Dedifferentiated amniotic fluid mesenchymal stem cell (primary cell): ENCODE results near the gene RXFP1.

Experiments used
- DNase-seq: peaks from one replicate; pipeline ENCODE4 v3.0.0-alpha.2; 2016; ENCODE audit errors: extremely low spot score

Gene RXFP1

DNA sequence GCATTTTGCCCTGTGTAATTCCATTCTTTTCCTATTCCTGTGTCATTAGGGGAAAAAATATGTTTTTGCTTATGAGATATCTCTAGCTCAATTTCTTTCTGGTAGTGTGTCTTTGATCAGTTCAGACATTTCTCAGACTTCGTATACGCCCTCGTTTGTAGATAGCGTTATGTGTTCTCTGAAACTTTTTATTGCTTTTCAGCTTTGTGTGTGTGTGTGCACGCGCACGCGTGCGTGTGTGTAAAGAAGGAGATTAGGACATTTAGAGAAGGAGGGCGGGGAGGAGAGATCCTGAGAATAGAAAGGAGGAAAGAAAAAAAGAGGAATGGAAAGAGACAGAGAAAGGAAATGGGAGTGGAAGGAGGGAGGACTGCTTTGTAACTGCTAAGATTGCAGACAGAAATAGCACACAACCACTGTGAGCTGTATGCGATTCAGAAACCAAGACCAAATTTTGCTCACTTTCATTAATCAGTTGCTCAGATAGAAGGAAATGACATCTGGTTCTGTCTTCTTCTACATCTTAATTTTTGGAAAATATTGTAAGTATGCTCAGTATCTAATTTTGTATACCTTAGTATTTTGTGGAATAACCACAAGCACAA is at the start of gene RXFP1:
RXFP1 (plus strand) TSS at position 399 of the 605 bp plus-strand sequence; CDS start at position 494, 95 bp downstream.
- DNase-seq = no peak

DNA sequence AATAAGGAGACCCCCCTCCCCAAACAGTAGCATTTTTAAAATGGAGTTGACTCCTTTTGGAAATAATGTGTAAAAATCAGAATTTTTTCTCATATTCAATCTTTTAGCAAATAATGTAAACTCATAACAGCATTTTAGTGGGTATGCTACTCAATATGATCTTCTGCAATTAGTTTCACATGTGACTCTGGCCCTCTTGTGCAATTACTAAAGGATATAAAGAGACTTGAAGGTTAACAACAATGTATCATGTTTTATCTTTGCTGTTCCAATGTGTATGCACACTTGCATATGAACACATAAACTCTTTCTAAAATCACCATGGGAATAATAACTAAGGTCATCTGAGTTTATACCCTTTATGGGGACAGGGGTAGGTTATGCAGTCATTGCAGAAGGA is 39.9 kb upstream of the RXFP1 start:
- no peak for DNase-seq

DNA sequence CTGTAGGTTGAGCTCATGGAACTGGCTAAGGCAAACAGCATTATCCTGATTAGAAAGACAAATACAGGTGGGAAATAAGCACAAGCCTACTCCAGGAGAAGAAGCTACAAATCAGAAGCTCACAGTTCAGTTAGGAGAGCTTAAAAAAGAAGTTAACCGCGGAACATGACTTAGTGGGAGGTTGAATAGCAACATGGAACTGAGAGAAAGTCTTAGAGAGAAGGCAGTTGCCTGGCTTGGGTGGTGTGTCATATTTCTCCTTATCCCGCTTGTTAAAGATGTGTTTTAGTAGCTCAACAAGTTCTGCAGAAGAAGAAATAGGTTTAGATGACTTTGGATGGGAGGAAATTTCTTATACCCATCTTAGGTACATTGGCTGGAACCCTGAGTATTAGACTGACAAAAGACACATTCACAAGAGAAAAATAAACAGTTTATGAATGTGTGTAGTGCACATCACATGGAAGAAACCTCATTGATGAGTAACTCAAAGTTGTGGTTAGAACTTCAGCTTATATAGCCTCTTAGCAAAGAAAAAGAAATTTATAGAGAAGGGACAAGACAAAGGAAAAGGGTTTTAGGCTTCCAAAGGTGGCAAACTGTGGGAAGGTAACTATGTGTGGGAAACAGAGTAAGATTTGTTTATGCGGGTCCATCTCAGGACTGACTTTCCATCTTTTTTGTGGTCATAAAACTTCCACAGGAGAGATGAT is 37.4 kb upstream of the RXFP1 start:
- no peak for DNase-seq

DNA sequence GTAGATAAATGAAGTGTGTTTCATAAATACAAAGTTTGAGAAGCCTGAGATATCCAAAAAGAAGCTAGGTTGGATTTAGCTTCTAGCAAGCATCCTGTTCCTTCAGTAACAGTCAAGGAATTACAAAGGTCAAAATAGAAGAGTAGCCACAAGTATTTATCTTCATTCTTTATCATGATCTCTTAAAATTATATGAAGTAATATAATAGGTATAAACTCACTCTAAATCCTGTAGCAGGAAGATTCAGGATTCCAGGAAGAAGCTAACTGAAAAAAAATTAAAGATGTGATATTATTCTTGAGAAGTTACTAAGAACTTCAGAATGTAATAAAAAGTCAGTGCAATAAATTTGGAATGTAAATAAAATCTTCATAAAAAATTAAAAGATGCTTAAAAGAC is 31.1 kb upstream of the RXFP1 start:
- no peak for DNase-seq

DNA sequence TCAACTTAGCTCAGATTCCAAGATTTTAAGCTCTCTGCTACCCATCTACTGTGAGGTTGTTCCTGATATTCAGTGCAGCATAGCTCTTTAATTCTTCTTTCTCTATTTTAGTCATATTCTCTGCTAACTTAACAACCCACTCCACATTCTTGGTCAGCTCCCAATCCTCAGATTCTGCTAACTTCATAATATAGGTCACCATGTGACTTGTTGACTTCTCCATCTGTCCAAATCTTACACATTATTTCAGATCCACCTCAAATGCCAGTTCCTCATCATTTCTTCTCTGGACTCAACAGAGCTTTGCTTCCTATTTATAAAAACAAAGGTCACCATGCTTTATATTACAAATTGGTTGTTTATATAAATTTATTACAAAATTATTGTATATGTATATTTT is 29.3 kb upstream of the RXFP1 start:
- DNase-seq = no peak

DNA sequence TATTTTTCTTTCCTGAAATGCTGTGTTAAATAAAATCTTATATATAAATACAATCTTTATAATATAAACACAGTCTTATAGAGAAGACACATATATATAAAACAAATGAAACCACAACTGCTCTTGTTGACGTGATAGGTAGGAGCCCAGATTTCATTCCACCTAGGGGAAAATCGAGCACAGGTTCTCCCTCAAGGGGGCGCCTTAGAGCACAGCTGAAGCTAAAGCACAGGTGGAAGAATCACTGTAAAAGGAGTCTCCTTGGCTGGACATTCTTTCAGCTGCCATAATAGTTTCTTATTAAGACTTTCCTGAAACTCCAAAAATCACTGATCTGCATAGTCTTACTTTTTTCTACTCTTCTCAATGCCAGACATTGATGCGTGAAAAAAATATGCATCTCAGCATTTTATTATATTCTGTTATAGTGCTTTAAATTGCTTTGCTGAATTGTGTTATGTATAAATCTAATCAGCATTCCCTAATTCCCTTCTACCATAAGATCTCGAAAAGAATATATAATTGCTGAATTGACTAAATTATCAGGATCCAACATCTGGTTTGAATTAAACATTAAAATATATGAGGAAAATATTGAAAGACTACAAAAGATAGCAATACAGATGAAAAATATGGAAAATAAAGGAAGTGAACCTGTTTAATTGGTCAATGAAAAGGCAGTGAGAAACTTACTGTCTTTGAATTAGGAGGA is 25.5 kb upstream of the RXFP1 start:
- DNase-seq = no peak

DNA sequence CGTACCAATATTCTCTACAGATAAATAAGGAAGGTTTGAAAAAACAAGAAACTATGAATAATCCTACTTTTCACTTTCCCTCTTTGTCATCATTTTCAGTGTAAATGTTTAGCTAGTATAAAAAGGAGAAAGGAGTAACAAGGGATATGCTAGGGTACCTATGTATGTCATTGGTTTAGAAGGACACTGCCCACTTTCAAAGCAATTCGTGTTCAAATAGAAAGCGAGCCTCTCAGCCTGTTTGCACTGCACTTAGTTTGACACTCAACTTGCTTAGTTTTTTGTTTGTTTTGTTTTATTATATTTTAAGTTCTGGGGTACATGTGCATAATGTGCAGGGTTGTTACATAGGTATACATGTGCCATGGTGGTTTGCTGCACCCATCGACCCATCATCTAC is 21.6 kb upstream of the RXFP1 start:
- DNase-seq = no peak

DNA sequence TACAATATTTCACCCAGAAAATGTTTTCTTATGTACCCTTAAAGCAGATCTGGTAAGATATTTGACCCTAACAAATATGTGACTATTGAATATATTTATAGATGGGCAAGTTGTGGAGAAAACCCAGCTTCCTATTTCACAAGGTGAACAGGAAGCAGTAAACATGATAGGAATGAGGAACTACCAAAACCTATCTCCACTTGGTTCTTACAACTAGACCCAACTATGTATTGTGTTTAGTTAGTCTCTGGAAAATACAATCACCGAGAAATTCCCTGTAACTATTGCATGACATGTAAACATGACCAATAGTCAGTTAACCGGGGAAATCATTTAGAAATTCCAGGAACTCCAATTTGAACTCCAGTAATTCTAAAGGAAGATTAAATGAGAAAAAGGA is 8.4 kb upstream of the RXFP1 start:
- DNase-seq = no peak

DNA sequence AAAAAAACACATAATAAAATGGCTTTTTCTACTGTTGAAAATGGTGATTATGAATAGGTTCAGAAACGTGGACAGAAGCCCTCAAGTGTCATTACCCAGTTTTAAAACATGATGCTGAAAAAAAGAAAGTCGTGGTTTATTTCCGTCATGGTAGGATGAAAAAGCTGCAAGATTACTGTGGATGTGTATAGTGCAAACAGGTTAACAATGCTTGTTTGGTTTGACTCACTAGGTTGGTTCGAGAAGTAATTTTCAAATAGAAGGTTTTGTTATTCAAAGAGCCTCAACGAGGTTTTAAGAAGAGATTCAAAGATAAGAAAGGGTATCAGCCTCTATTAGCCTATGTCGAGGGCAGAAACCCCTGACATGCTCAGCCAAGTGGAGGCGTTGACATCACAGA is 2.5 kb upstream of the RXFP1 start:
- no peak for DNase-seq

DNA sequence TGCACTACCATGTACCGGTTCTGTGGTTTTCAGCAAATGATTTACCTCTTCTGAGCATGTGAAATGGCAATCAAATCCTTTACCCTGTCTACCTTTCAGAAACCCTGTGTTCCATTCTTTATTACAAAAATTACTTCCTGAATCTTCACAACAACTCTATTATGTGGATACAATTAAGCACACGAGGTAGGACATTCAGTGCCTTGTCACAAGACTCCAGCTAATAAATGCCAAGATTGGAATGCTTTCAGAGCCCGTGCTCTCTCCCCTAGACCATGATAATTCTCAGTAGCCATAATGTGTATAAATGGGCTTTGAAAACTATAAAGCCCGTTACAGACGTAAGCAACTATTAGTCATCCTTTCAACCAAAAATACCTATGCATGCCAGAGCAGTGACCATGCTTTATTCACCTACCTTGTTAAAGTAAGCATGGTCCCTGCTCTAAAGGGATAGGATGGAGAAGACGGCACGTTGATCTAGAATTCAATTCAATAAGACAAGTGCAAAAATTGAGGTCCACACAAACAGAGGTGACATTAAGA is 2.4 kb downstream of the RXFP1 start:
- DNase-seq = peak; percentile 1

DNA sequence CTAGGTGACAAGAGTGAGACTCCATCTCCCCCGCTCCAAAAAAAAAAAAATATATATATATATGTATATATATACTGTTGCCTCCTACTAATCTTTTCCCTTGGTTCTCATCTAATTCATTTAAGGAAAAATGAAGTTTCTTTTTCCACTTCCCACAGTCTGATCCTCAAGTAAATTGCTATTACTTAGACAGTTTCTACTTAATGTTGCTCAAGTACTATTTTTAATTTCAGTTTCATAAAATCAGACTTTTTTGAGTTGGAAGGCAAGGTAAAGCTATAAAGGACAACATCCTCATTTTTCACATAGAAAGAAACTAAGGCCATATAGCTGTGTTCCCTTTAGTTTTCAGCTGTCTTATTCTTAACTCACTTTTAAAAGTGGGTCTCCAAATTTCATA is 5.8 kb downstream of the RXFP1 start:
- DNase-seq = no peak

DNA sequence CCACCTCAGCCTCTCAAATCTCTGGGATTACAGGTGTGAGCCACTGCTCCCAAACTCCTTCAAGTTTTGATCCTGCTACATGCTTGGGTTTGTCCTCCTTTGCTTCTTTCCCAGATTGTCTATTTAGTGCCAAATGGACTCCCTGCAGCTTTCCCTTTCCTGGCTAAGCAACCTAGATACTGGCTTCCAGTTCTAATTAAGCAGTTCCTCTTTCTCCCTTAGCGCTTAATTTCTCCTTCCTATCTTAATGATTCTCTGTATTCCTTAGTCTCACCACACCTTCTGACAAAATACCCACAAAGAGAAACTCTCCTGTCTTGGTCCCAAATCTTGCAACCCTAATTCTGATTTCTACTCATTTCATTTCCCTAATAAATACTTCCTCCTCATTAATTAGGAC is 7.8 kb downstream of the RXFP1 start:
- no peak for DNase-seq

DNA sequence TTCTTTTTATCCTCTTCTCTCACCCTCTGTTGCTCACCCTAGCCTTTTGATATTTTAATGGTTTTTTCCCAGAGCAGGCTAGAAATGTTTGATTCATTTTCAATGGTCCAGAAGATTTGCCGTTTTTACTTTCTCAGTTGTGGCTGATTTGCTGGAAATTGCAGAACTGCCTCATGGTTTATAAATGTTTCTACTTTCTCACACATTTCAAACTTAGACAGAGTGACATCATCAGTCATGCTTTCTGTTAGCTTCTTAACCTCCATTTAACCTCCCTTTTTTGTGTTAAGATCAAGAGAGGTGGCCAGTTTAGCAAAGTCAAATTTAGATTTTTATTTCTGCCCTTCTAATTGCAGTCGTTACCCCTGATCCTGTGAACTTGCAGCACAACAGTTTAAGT is 8.7 kb downstream of the RXFP1 start:
- DNase-seq = no peak

DNA sequence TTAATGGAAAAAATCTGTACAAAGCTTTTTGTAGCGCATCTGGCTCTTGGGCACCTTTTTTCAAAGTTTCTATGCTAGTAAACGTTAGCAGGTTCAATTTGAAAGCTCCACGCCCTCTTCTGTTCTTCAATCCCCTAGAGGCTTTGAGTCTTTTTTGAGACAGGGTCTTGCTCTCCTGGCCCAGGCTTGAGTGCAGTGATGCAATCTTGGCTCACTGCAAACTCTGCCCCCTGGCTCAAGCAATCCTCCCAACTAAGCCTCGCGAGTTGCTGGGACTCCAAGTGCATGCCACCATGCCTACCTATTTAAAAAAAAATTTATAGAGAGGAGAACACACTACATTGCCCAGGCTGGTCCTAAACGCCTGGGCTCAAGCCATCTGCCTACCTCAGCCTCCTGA is 9.2 kb downstream of the RXFP1 start:
- DNase-seq = no peak

DNA sequence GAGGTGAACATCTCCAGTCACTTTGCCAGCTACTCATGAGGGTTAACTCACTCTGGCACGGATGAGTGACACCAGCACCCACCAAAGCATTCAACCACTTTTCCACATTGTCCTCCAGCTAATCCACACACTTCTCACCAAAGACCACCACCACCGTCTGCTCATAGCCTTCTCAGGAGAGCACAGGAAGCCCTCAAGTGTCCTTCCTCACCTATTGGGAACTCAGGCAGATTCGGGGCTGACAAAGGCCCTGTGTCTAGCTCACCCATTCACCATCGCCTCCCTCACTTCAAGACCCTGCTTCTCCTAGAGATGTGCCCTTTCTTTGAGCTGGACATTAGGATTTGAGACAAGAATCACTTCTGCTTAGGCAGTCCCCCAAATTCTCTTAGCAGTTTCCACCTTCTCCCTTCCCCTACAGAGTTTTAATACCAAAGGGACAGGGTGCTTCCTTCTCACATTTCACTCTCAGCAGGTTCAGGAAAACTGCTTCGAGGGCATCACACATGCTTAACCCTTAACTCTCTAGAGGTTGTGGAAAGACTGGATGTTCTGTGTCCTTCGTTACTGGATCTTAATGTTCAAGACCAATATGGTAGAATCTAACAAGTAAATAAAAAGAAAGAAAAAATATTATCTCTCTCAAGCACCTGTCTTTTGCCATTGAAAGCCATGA is 11.0 kb downstream of the RXFP1 start:
- no peak for DNase-seq

DNA sequence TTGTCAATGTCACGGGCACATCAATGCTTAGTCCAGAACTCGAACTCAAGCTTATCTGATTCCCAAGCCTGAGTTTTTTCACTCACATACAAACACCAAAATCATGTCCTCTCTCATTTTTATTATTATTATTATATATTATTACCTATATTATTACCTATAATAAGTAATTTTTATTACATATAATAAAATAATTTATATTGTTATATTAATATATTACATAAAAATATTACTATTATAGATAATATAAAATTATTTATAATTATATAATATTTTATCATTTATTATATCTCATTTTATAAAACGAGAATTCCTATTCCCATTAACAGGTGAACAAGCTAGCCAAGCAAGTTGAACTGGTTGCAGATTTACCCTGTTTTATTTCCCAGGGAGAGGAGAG is 13.0 kb downstream of the RXFP1 start:
- no peak for DNase-seq

DNA sequence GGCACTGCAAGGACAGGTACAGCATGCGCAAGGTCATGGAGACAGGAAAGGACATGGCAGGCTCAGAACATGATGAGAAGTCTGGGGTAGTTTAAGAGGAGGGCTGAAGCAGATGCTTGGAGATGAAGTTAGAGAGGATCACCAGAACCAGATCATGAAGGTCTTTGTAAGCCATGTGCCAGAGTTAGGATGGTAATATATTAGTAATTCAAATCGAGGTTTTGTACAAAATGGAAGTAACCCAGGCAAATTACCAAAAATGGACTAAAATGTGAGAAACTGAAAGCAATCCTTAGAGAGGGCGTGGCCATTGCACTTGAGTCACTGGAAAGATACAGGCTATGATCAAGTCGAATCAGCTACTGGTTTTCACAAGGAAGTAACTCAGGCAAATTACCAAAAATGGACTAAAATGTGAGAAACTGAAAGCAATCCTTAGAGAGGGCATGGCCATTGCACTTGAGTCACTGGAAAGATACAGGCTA is 13.5 kb downstream of the RXFP1 start:
- peak; percentile 61 for DNase-seq

DNA sequence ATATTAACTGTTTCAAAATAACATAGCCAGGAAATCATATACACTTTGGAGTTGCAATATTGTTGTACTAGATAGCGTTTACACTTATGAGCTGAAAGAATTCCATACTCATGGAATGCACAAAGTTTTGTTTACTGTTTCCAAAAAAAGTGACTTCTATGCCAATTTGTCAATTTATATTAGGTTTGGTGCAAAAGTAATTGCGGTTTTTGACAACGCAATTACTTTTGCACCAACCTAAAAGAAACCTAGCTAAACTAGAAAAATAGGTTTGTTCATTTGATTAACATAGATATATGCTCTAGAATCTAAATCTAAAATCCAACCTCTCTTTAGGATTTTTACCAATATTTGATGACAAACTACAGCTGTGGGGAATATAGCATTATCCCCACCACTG is 15.2 kb downstream of the RXFP1 start:
- DNase-seq = no peak

DNA sequence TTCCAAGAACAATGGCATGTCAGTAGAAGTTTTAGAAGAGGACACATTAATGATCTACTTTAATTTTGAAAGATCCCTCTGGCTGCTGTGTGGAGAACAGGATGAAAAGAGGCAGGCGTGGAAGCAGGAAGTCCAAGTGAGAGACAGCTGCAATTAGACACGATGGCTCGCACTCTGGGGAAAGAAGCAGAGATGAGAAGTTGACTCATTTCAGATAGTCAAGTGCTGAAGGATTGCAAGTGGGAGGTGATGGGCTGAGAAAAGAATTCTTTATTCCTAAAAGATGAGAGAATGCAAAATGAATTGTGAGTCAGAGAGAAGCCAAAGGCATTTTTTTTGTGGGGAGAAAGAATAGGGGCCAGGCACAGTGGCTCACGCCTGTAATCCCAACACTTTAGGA is 16.5 kb downstream of the RXFP1 start:
- peak; percentile 39 for DNase-seq

DNA sequence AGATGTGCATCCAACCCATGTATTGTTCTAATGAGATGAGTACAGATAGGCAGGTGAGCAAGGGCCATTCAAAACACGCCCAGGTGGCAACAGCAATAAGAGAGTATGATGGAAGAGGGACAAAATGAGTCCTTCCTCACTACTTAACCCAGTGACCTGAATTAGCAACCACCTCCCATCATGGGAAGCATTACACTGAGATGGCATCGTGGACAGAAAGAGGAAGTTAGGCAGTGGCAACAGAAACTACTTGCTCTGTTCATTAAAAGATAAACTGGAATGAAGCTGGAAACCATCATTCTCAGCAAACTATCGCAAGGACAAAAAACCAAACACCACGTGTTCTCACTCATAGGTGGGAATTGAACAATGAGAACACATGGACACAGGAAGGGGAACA is 17.2 kb downstream of the RXFP1 start:
- DNase-seq = no peak

DNA sequence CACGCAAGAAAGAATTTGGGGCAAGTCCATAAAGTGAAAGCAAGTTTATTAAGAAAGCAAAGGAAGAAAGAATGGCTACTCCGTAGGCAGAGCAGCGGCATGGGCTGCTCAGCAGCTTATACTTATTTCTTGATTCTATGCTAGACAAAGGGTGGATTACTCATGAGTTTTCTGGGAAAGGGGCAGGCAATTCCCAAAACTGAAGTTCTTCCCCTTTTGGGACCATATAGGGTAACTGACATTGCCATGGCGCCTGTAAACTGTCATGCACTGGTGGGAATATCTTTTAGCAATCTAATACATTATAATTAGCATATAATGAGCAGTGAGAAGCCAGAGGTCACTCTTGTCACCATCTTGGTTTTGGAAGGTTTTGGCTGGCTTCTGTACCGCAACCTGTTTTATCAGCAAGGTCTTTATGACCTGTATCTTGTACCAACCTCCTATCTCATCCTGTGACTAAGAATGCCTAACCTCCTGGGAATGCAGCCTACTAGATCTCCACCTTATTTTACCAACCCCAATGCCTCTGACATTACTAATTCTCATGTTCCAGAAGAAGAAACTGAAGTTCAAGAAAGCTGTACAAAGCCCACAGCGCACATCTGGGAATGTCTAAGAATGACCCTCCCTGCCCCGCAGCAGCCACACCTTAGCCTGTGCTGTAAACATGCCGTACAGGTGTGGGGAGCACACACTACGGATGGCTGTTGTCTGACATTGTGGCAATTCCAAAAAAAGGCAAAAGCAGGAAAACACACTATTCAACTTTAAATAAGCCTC is 18.6 kb downstream of the RXFP1 start:
- no peak for DNase-seq
